VCaP (cell line): ENCODE measurements around the gene EIF4G3.
"Not testable (repeated sequence)": the region's sequence is repeated elsewhere in the genome, so short reads cannot be mapped to it uniquely, and the experiment has no call there.

Experiments
- H3K27ac ChIP-seq: fragments of 450-650 bp; 2 replicates; pipeline ENCODE4 v1.5.1; 2017
- TF ChIP-seq, protein P1 (sequence below): fragments of 450-650 bp; conservative IDR thresholded peaks from 2 replicates; pipeline ENCODE4 v1.5.1; 2017; ENCODE audit warnings: mild to moderate bottlenecking, moderate library complexity

EIF4G3 gene

GRCh38 chr1:20930427-20930826 is 246.3 kb downstream of the EIF4G3 start:
- TF ChIP-seq, protein P1, sequence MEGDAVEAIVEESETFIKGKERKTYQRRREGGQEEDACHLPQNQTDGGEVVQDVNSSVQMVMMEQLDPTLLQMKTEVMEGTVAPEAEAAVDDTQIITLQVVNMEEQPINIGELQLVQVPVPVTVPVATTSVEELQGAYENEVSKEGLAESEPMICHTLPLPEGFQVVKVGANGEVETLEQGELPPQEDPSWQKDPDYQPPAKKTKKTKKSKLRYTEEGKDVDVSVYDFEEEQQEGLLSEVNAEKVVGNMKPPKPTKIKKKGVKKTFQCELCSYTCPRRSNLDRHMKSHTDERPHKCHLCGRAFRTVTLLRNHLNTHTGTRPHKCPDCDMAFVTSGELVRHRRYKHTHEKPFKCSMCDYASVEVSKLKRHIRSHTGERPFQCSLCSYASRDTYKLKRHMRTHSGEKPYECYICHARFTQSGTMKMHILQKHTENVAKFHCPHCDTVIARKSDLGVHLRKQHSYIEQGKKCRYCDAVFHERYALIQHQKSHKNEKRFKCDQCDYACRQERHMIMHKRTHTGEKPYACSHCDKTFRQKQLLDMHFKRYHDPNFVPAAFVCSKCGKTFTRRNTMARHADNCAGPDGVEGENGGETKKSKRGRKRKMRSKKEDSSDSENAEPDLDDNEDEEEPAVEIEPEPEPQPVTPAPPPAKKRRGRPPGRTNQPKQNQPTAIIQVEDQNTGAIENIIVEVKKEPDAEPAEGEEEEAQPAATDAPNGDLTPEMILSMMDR = no peak
- no peak overlapping the region for H3K27ac ChIP-seq

- H3K27ac ChIP-seq = no peak overlapping the region
- TF ChIP-seq, protein P1 = no peak
These were observed 248.6 kb downstream of the EIF4G3 start for GRCh38 chr1:20928146-20928545.

DNA sequence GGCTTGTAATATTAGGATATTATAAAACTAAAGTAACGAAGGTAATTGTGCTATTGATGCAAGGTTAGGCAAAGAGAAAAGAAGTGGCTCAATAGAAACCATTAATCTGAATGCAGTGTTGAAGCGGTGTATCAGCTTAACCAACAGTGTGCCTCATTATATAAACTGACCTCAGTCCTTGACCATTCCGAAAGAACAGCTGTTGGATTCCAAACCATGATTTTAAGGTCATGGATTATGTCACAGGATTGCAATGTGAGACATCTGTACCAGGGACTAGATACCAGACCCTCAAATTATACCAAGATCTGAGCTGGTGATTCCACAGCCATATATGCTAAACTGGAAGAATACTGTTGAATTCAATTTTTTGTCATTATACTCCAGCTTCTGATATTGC is 255.4 kb downstream of the EIF4G3 start:
- TF ChIP-seq, protein P1 = no peak
- no peak overlapping the region for H3K27ac ChIP-seq

DNA sequence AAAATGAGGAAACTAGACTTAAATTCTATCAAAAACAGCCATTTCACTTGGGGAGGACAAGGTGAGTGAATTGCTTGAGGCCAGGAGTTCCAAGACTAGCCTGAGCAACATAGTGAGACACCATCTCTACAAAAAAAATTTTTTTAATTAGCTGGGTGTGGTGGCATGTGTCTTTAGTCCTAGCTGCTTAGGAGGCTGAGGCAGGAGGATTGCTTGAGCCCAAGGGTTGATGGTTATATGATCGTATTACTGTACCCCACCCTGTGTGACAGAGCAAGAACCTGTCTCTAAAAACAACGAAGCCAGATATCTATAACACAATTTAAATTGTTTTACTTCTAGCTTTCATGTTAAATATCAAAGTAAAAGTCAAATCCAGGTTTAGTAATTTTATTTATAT is 263.5 kb downstream of the EIF4G3 start:
- TF ChIP-seq, protein P1 = no peak
- no peak overlapping the region for H3K27ac ChIP-seq

DNA sequence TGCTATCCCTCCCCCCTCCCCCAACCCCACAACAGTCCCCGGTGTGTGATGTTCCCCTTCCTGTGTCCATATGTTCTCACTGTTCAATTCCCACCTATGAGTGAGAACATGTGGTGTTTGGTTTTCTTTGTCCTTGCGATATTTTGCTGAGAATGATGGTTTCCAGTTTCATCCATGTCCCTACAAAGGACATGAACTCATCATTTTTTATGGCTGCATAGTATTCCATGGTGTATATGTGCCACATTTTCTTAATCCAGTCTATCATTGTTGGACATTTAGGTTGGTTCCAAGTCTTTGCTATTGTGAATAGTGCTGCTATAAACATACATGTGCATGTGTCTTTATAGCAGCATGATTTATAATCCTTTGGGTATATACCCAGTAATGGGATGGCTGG is 269.2 kb downstream of the EIF4G3 start:
- not testable (repeated sequence) for H3K27ac ChIP-seq

DNA sequence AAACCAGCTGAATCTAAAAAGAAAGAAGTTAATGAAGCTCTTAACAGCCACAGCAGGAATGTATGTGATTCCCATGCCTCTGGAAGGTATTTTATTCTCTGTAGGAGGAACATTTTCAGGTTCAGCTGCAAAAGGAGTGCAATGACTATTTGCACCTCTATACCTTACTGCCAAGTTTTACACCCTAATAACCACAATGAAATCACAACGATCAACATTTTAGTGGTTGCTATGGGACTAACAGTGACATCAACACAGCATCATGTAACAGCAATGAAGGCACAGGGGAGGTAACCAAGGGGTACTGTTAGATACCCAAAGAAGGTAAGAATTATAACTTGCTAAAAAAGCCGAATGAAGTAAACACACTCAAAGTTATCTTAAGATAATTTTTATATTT is 273.3 kb downstream of the EIF4G3 start:
- TF ChIP-seq, protein P1 = no peak
- H3K27ac ChIP-seq = no peak overlapping the region

DNA sequence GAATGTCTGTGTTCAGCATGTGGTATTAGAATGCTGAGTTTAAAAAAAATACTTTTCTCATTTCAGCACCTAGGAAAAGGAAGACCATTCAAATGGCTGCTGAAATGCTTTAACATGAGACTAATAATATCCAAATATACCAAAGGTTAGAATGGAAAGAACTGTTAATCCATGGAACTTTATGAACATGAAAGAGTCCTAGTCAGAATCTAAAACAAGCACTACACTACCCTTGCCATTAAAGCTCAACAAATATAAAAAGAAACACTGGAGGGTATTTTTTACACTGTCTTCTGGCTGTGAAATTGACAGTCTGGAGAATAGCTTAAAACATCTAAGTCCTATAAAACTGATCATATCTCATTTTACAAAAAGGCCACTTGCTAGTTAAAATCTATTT is 276.6 kb downstream of the EIF4G3 start:
- TF ChIP-seq, protein P1 = no peak
- H3K27ac ChIP-seq = no peak overlapping the region

GRCh38 chr1:20899154-20899972 is 277.3 kb downstream of the EIF4G3 start:
- TF ChIP-seq, protein P1 = no peak
- H3K27ac ChIP-seq = no peak overlapping the region
